HEK293 (cell line): ENCODE data around the gene FASN.

Experiments used
- BCL11B ChIP-seq: fragments of 450-650 bp; formaldehyde crosslinking; IDR thresholded peaks from 2 replicates; pipeline ENCODE4 v1.5.1; 2016; ENCODE audit warnings: low read depth, missing biosample characterization, missing genetic modification characterization
- CTCF ChIP-seq: fragments of 450-650 bp; formaldehyde crosslinking; IDR thresholded peaks from 2 replicates; pipeline ENCODE4 v1.5.1; 2016; ENCODE audit warnings: missing biosample characterization, missing genetic modification characterization
- KLF8 ChIP-seq: fragments of 450-650 bp; formaldehyde crosslinking; IDR thresholded peaks from 2 replicates; pipeline ENCODE4 v1.5.1; 2016; ENCODE audit warnings: missing biosample characterization, missing genetic modification characterization
- KLF9 ChIP-seq: fragments of 450-650 bp; formaldehyde crosslinking; IDR thresholded peaks from 2 replicates; pipeline ENCODE4 v1.5.1; 2016; ENCODE audit warnings: missing biosample characterization, missing genetic modification characterization, low read depth
- OSR2 ChIP-seq: fragments of 450-650 bp; formaldehyde crosslinking; IDR thresholded peaks from 2 replicates; pipeline ENCODE4 v1.5.1; 2016; ENCODE audit warnings: missing biosample characterization, missing genetic modification characterization
- PATZ1 ChIP-seq: fragments of 450-650 bp; formaldehyde crosslinking; IDR thresholded peaks from 2 replicates; pipeline ENCODE4 v1.5.1; 2016; ENCODE audit warnings: missing biosample characterization, missing genetic modification characterization
- PRDM1 ChIP-seq: fragments of 450-650 bp; formaldehyde crosslinking; IDR thresholded peaks from 2 replicates; pipeline ENCODE4; 2016; ENCODE audit warnings: missing biosample characterization, missing genetic modification characterization
- SP2 ChIP-seq: fragments of 450-650 bp; formaldehyde crosslinking; IDR thresholded peaks from 2 replicates; pipeline ENCODE4 v1.5.1; 2016; ENCODE audit warnings: missing biosample characterization, missing genetic modification characterization
- ZBTB10 ChIP-seq: fragments of 450-650 bp; formaldehyde crosslinking; IDR thresholded peaks from 2 replicates; pipeline ENCODE4 v1.5.1; 2016; ENCODE audit warnings: missing biosample characterization, missing genetic modification characterization
- ZBTB20 ChIP-seq: fragments of 450-650 bp; formaldehyde crosslinking; IDR thresholded peaks from 2 replicates; pipeline ENCODE4 v1.5.1; 2016; ENCODE audit warnings: missing biosample characterization, missing genetic modification characterization
- ZBTB7A ChIP-seq: fragments of 450-650 bp; formaldehyde crosslinking; IDR thresholded peaks from 2 replicates; pipeline ENCODE4 v1.5.1; 2016; ENCODE audit warnings: low read depth, missing biosample characterization, missing genetic modification characterization
- ZEB2 ChIP-seq: fragments of 450-650 bp; formaldehyde crosslinking; IDR thresholded peaks from 2 replicates; pipeline ENCODE4 v1.5.1; 2016; ENCODE audit warnings: missing biosample characterization, missing genetic modification characterization
- ZFHX2 ChIP-seq: fragments of 450-650 bp; formaldehyde crosslinking; conservative IDR thresholded peaks from 2 replicates; pipeline ENCODE4 v1.5.1; 2016; ENCODE audit warnings: missing biosample characterization, missing genetic modification characterization
- ZFP41 ChIP-seq: fragments of 450-650 bp; formaldehyde crosslinking; IDR thresholded peaks from 2 replicates; pipeline ENCODE4 v1.5.1; 2016; ENCODE audit warnings: missing biosample characterization, missing genetic modification characterization, borderline replicate concordance
- ZIC2 ChIP-seq: fragments of 450-650 bp; formaldehyde crosslinking; IDR thresholded peaks from 2 replicates; pipeline ENCODE4 v1.5.1; 2016; ENCODE audit warnings: missing biosample characterization, missing genetic modification characterization
- ZNF114 ChIP-seq: fragments of 450-650 bp; formaldehyde crosslinking; IDR thresholded peaks from 2 replicates; pipeline ENCODE4 v1.5.0; 2017; ENCODE audit warnings: missing biosample characterization, missing genetic modification characterization
- ZNF155 ChIP-seq: fragments of 450-650 bp; formaldehyde crosslinking; IDR thresholded peaks from 2 replicates; pipeline ENCODE4 v1.5.1; 2016; ENCODE audit warnings: missing biosample characterization, missing genetic modification characterization
- ZNF280C ChIP-seq: fragments of 450-650 bp; formaldehyde crosslinking; IDR thresholded peaks from 2 replicates; pipeline ENCODE4 v1.5.1; 2016; ENCODE audit warnings: missing biosample characterization, missing genetic modification characterization
- ZNF292 ChIP-seq: fragments of 450-650 bp; formaldehyde crosslinking; IDR thresholded peaks from 2 replicates; pipeline ENCODE4 v1.5.1; 2016; ENCODE audit warnings: low read depth, missing biosample characterization, missing genetic modification characterization, borderline replicate concordance
- ZNF391 ChIP-seq: fragments of 450-650 bp; formaldehyde crosslinking; IDR thresholded peaks from 2 replicates; pipeline ENCODE4 v1.5.1; 2016; ENCODE audit warnings: low read depth, missing biosample characterization, missing genetic modification characterization, borderline replicate concordance
- ZNF423 ChIP-seq: fragments of 450-650 bp; formaldehyde crosslinking; IDR thresholded peaks from 2 replicates; pipeline ENCODE4 v1.5.1; 2016; ENCODE audit warnings: missing biosample characterization, missing genetic modification characterization
- ZNF658 ChIP-seq: fragments of 450-650 bp; formaldehyde crosslinking; IDR thresholded peaks from 2 replicates; pipeline ENCODE4; 2016; ENCODE audit warnings: missing biosample characterization, missing genetic modification characterization
- ZSCAN18 ChIP-seq: fragments of 450-650 bp; formaldehyde crosslinking; IDR thresholded peaks from 2 replicates; pipeline ENCODE4 v1.5.1; 2016; ENCODE audit warnings: missing biosample characterization, missing genetic modification characterization
- TF ChIP-seq, protein P1 (sequence below): fragments of 450-650 bp; formaldehyde crosslinking; IDR thresholded peaks from 2 replicates; pipeline ENCODE4 v1.5.1; 2016; ENCODE audit warnings: missing biosample characterization, missing genetic modification characterization
- TF ChIP-seq, protein P2 (sequence below): fragments of 450-650 bp; formaldehyde crosslinking; IDR thresholded peaks from 2 replicates; pipeline ENCODE4 v1.5.1; 2016; ENCODE audit warnings: missing biosample characterization, missing genetic modification characterization

The FASN gene

DNA sequence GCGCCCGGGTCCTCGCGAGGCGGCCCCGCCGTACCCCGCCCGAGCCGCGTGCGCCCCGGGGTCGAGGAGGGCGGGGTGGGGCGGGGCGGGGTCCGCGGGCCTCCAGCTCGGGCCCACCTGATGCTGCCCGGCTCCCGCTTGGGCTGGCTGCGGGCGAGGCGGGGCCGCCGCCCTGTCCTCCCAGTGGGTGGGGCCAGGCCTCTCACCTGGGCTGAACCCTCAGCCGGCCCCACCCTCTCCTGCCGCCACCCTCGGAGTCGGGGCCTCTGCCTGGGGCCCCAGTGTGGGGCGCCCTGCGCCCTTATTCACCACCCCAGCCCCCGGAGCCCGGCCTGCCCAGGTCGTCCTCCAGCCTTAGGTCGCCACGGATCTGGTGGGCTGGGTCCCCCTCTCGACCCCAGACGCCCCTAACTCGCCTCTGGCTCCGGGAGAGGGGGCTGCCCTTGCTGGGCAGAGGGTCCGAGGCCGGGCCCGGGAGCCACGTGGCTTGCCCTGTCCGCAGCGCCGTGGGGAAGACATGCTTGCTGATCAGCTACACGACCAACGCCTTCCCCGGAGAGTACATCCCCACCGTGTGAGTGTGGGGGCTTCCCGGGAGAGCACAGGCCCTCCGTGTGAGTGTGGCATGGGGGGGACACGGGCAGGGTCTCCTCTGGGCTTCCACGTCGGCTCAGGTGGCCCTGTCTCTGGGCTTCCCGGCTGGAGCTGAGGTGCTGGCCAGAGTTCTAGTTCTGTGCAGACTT is 66.0 kb downstream of the FASN start (continued):
- peak; percentile 80 for TF ChIP-seq ZBTB10 (tag by site-specific recombination)
- no peak for TF ChIP-seq ZNF114 (tag by site-specific recombination)
- peak; percentile 68; the same call in 1 of the 2 replicates for TF ChIP-seq KLF9
- no peak for TF ChIP-seq ZNF155
- no peak for TF ChIP-seq ZNF391 (tag by site-specific recombination)
- TF ChIP-seq ZNF658 (tag by site-specific recombination), result no peak
- TF ChIP-seq ZIC2 (tag by site-specific recombination), result peak; percentile 31
- TF ChIP-seq, protein P1, sequence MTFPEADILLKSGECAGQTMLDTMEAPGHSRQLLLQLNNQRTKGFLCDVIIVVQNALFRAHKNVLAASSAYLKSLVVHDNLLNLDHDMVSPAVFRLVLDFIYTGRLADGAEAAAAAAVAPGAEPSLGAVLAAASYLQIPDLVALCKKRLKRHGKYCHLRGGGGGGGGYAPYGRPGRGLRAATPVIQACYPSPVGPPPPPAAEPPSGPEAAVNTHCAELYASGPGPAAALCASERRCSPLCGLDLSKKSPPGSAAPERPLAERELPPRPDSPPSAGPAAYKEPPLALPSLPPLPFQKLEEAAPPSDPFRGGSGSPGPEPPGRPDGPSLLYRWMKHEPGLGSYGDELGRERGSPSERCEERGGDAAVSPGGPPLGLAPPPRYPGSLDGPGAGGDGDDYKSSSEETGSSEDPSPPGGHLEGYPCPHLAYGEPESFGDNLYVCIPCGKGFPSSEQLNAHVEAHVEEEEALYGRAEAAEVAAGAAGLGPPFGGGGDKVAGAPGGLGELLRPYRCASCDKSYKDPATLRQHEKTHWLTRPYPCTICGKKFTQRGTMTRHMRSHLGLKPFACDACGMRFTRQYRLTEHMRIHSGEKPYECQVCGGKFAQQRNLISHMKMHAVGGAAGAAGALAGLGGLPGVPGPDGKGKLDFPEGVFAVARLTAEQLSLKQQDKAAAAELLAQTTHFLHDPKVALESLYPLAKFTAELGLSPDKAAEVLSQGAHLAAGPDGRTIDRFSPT (tag by site-specific recombination), result 0 out of 2 replicates have a peak, but pooled peaks have one; percentile 16
- TF ChIP-seq PRDM1 (tag by site-specific recombination), result no peak
- peak; percentile 57 for TF ChIP-seq PATZ1 (tag by site-specific recombination)
- TF ChIP-seq ZSCAN18, result no peak
- TF ChIP-seq ZFHX2 (tag by site-specific recombination), result no peak
- TF ChIP-seq ZEB2 (tag by site-specific recombination), result peak; percentile 43; the same call in 1 of the 2 replicates
- TF ChIP-seq SP2 (tag by site-specific recombination), result peak; percentile 70
- peak; percentile 56; the same call in 1 of the 2 replicates for TF ChIP-seq ZBTB20
- no peak for TF ChIP-seq ZNF292 (tag by site-specific recombination)
- TF ChIP-seq BCL11B (tag by site-specific recombination), result peak; percentile 61; the same call in 1 of the 2 replicates
- peak; percentile 87; the same call in 1 of the 2 replicates for TF ChIP-seq ZBTB7A
- no peak for TF ChIP-seq ZNF280C (tag by site-specific recombination)
- TF ChIP-seq, protein P2, sequence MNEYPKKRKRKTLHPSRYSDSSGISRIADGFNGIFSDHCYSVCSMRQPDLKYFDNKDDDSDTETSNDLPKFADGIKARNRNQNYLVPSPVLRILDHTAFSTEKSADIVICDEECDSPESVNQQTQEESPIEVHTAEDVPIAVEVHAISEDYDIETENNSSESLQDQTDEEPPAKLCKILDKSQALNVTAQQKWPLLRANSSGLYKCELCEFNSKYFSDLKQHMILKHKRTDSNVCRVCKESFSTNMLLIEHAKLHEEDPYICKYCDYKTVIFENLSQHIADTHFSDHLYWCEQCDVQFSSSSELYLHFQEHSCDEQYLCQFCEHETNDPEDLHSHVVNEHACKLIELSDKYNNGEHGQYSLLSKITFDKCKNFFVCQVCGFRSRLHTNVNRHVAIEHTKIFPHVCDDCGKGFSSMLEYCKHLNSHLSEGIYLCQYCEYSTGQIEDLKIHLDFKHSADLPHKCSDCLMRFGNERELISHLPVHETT (tag by site-specific recombination), result no peak
- 0 out of 2 replicates have a peak, but pooled peaks have one; percentile 37 for TF ChIP-seq ZNF423
- TF ChIP-seq ZFP41 (tag by site-specific recombination), result no peak
- TF ChIP-seq KLF8 (tag by site-specific recombination), result peak; percentile 79
- no peak for TF ChIP-seq OSR2
- peak; percentile 29; the same call in 1 of the 2 replicates for TF ChIP-seq CTCF (tag by site-specific recombination)
